Natural killer cell (primary cell): ENCODE measurements around the gene DNAL4. TPM values are rescaled to one million over a fixed set of nuclear protein-coding genes. Genes with fewer than 3 reads are reported as not detected.

Experiments
- ATAC-seq, 3 donors: fragments of 150-1000 bp in 2 of 3; fragments of 200-7000 bp in 1 of 3; cut with Tn5 transposase; 1 replicate in 1 of 3; 2 replicates in 2 of 3; pipeline ENCODE4 v1.10.0; 2021; ENCODE audit warnings: mild to moderate bottlenecking in 2 of 3, moderate library complexity in 2 of 3
- DNase-seq, 2 donors: peaks; one replicate each; pipeline versions ENCODE4 v3.0.0 to v3.0.0-alpha.2; 2013 to 2021; ENCODE audit warnings: mixed read lengths in 1 of 2
- H3K27ac ChIP-seq: one replicate; pipeline ENCODE4 v1.5.1; 2013; ENCODE audit warnings: mild to moderate bottlenecking, low read length
- H3K27me3 ChIP-seq: one replicate; pipeline ENCODE4 v1.6.1; 2013; ENCODE audit warnings: low read length; ENCODE audit not compliant: control insufficient read depth, insufficient read depth
- H3K36me3 ChIP-seq: one replicate; pipeline ENCODE4 v1.6.1; 2013; ENCODE audit warnings: low read length; ENCODE audit not compliant: control insufficient read depth, insufficient read depth
- H3K4me1 ChIP-seq: one replicate; pipeline ENCODE4 v1.6.1; 2013; ENCODE audit warnings: low read length; ENCODE audit not compliant: control insufficient read depth, insufficient read depth
- H3K4me3 ChIP-seq: one replicate; pipeline ENCODE4 v1.5.1; 2013; ENCODE audit warnings: low read length
- H3K9me3 ChIP-seq: one replicate; pipeline ENCODE4 v1.6.1; 2013; ENCODE audit warnings: low read length; ENCODE audit not compliant: control insufficient read depth, insufficient read depth
- H3K27ac Mint-ChIP-seq, 2 donors: one replicate each; pipeline ENCODE4 v1.8.0; 2022; ENCODE audit warnings: mild to moderate bottlenecking in 2 of 2, mixed read lengths in 2 of 2, moderate library complexity in 1 of 2
- H3K27me3 Mint-ChIP-seq, 2 donors: one replicate each; pipeline ENCODE4 v1.8.0; 2022; ENCODE audit warnings: low read depth in 2 of 2, mixed read lengths in 2 of 2
- H3K36me3 Mint-ChIP-seq: one replicate; pipeline ENCODE4 v1.8.0; 2022; ENCODE audit warnings: mixed read lengths
- H3K4me1 Mint-ChIP-seq, 2 donors: one replicate each; pipeline ENCODE4 v1.8.0; 2022; ENCODE audit warnings: mixed read lengths in 2 of 2
- H3K4me3 Mint-ChIP-seq: one replicate; pipeline ENCODE4 v1.8.0; 2022; ENCODE audit warnings: mild to moderate bottlenecking, moderate library complexity, mixed read lengths
- H3K9me3 Mint-ChIP-seq, 2 donors: one replicate each; pipeline ENCODE4 v1.8.0; 2022; ENCODE audit warnings: mixed read lengths in 2 of 2
- WGBS: methylation state at CpG from one replicate; pipeline ENCODE4 v1.1.7; 2013; ENCODE audit warnings: missing lambda C conversion rate; ENCODE audit not compliant: insufficient coverage; 5-methylcytosine and 5-hydroxymethylcytosine counted together
- intact Hi-C: fragments of 100-400 bp; cut with micrococcal nuclease; formaldehyde crosslinking; loops from one replicate; pipeline ENCODE4 v1.14.2; 2022
- total RNA-seq, 4 donors: library from RNA; stranded (reverse); fragments of 120-200 nt in 1 of 4; gene quantifications; one replicate each; pipeline versions ENCODE4 v1.2.3 to v1.2.4, GENCODE V29; 2013 to 2022
- TF ChIP-seq, protein P1 (sequence below): fragments of 200-600 bp; IDR thresholded peaks from one replicate; pipeline ENCODE4 v1.8.0; 2022; ENCODE audit warnings: antibody characterized with exemption

DNAL4 gene
- total RNA-seq, 3 donors from 2014 or later (not counting 1 experiment from before 2014, with no cell fraction given), result 5.4 to 9.8 (median 6.2) TPM

- Mint-ChIP-seq H3K36me3 (no peaks in the 10 kb centered on the region), H3K4me3 (peak overlapping the region; percentile 15), H3K9me3 (no peaks in the 10 kb centered on the region), H3K27me3 (no peaks in the 10 kb centered on the region), H3K27ac (peak overlapping the region; percentile 83 to 86), H3K4me1 (peaks cover 27 to 62% of the 10 kb centered on the region in 2 donors)
- intact Hi-C loops, result no loop called here
- no peak for ATAC-seq
- H3K27me3 ChIP-seq, result no peaks in the 10 kb centered on the region
- peak in 1 of 2 donors; percentile 38 for DNase-seq
- H3K4me1 ChIP-seq, result peaks cover 44% of the 10 kb centered on the region
- no peak overlapping the region for H3K27ac ChIP-seq
- H3K4me3 ChIP-seq, result no peak overlapping the region
- peaks cover 82% of the 10 kb centered on the region for H3K36me3 ChIP-seq
- 84% methylated on average over 12 of the region's 13 CpGs for WGBS
- no peaks in the 10 kb centered on the region for H3K9me3 ChIP-seq
- TF ChIP-seq, protein P1, sequence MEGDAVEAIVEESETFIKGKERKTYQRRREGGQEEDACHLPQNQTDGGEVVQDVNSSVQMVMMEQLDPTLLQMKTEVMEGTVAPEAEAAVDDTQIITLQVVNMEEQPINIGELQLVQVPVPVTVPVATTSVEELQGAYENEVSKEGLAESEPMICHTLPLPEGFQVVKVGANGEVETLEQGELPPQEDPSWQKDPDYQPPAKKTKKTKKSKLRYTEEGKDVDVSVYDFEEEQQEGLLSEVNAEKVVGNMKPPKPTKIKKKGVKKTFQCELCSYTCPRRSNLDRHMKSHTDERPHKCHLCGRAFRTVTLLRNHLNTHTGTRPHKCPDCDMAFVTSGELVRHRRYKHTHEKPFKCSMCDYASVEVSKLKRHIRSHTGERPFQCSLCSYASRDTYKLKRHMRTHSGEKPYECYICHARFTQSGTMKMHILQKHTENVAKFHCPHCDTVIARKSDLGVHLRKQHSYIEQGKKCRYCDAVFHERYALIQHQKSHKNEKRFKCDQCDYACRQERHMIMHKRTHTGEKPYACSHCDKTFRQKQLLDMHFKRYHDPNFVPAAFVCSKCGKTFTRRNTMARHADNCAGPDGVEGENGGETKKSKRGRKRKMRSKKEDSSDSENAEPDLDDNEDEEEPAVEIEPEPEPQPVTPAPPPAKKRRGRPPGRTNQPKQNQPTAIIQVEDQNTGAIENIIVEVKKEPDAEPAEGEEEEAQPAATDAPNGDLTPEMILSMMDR, result no peak
Measured at GRCh38 chr22:38734421-38735100, 59.4 kb downstream of the DNAL4 start.

- Mint-ChIP-seq H3K27me3 (no peaks in the 10 kb centered on the region), H3K4me1 (peaks cover 27 to 62% of the 10 kb centered on the region in 2 donors), H3K9me3 (no peaks in the 10 kb centered on the region), H3K4me3 (no peak overlapping the region), H3K27ac (peak overlapping the region; percentile 83 to 86), H3K36me3 (no peaks in the 10 kb centered on the region)
- ATAC-seq (peak; percentile 5 to 13 (median 7)), DNase-seq (peak in 1 of 2 donors; percentile 35)
- TF ChIP-seq, protein P1, result no peak
- Histone ChIP-seq H3K36me3 (peaks cover 82% of the 10 kb centered on the region), H3K27me3 (no peaks in the 10 kb centered on the region), H3K9me3 (no peaks in the 10 kb centered on the region), H3K4me1 (peaks cover 37% of the 10 kb centered on the region), H3K27ac (peak overlapping the region; percentile 16), H3K4me3 (no peak overlapping the region)
- intact Hi-C loops, result no loop called here
- WGBS, result 88% methylated on average over 8 of the region's 8 CpGs
Measured at GRCh38 chr22:38733724-38734381, 60.1 kb downstream of the DNAL4 start.

DNA sequence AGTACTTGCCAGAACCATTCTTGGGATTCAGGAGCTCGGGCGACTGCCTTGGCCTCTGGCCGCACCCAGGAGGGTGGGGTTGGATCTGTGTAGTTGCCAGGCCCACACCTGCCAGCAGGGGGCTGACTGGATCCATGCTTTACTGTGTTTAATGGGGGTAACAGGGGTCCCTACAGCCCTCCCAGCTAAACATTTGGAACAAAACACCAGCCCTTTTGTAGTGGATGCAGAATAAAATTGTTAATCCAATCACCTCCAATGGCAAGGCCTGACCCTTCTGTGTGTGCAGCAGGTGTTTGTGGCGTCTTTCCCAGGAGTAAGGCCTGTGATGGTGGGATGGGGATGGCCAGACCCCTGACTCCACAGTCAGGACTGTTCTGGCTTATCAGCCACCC, 60.6 kb downstream of the DNAL4 start:
- Mint-ChIP-seq H3K9me3 (no peaks in the 10 kb centered on the region), H3K36me3 (no peaks in the 10 kb centered on the region), H3K4me1 (peaks cover 27 to 59% of the 10 kb centered on the region in 2 donors), H3K27ac (peak overlapping the region; percentile 83 to 86), H3K27me3 (no peaks in the 10 kb centered on the region), H3K4me3 (peak overlapping the region; percentile 50)
- H3K27me3 ChIP-seq, result no peaks in the 10 kb centered on the region
- TF ChIP-seq, protein P1, result peak; percentile 76
- ATAC-seq (peak; percentile 56 to 67 (median 61)), DNase-seq (peak in 1 of 2 donors; percentile 75)
- intact Hi-C loops, result no loop called here
- 38% methylated on average over 3 of the region's 4 CpGs for WGBS
- H3K4me3 ChIP-seq, result no peak overlapping the region
- peaks cover 32% of the 10 kb centered on the region for H3K4me1 ChIP-seq
- peak overlapping the region; percentile 47 for H3K27ac ChIP-seq
- H3K36me3 ChIP-seq, result peaks cover 82% of the 10 kb centered on the region
- no peaks in the 10 kb centered on the region for H3K9me3 ChIP-seq
